HG03521 (cell line): Measurements from ENCODE around the gene TSFM.

Experiments used
- ATAC-seq: cut with Tn5 transposase; IDR thresholded peaks from one replicate; pipeline ENCODE4 v1.9.1; 2021; ENCODE audit warnings: mild to moderate bottlenecking, moderate library complexity; ENCODE audit not compliant: unreplicated experiment

Gene TSFM

DNA sequence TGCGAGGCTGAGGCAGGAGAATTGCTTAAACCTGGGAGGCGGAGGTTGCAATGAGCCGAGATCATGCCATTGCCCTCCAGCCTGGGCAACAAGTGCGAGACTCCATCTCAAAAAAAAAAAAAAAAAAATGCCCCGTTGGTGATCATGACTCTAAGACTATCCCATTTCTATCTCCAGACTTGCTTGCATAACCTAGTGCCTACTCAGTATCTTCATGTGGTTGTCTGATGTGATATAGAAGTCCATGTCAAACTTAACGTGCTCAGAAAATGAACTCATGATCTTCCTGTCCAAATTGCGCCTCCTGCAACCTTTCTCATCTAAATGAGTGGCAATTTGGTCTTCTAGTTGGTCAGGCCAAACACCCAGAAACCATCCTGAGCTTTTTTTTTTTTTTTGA, 4.7 kb upstream of the TSFM start:
- no peak for ATAC-seq

DNA sequence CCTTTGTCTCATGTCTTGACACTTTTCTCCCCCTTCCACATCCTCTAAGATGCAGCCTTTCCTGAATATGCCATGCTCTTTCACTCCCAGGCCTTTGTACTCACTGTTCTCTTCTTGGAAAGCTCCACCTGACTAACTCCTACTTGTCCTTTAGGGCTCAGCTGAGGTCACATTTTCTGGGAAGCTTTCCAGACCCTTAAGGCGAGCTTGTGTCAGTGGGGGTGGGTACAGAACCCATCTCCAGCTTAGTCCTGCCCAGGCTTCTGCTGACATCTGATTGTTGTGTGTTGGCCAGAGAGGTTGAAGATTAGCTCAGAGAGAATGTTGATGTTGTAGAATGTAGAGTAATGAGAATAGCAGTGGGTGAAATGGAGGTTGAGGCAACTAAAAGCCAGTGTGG, 2.9 kb upstream of the TSFM start:
- no peak for ATAC-seq

DNA sequence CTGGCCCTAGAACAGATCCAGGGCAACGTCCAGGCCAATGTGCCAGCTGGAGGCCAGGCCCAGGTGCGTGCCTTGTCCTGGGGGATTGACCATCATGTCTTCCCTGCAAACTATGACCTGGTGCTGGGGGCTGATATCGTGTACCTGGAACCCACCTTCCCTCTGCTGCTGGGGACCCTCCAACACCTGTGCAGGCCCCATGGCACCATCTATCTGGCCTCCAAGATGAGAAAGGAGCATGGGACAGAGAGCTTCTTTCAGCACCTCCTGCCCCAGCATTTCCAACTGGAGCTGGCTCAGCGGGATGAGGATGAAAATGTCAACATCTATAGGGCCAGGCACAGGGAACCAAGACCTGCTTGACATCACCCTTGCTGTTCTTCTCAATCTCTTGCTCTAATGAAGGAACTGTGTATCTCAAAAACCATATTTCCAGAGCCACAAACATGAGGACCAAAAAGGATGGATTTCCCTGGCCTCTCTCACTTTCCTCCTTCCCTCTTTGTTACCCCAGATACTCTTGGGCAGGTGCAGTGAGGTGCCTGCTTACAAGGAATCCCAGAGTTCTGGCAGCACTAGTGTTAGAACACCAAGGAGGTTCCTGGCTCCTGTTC, 2.2 kb upstream of the TSFM start:
- no peak for ATAC-seq

DNA sequence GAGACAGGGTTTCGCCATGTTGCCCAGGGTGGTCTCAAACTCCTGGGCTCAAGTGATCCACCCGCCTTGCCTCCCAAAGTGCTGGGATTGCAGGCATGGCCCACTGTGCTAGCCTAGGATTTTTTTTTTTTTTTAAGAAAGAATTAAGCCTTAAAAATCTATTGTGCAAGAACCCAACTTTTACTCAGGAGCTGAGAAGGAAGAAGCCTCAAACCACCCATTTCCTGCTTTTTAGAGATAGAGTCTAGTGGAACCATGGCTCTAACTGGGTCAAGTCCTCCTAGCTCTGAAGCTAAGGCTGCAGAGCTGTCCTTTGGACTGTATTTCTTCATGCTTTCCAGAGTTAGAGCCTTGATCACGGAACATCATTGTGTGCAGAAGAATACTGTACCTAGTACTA, 1.3 kb upstream of the TSFM start:
- ATAC-seq = no peak

DNA sequence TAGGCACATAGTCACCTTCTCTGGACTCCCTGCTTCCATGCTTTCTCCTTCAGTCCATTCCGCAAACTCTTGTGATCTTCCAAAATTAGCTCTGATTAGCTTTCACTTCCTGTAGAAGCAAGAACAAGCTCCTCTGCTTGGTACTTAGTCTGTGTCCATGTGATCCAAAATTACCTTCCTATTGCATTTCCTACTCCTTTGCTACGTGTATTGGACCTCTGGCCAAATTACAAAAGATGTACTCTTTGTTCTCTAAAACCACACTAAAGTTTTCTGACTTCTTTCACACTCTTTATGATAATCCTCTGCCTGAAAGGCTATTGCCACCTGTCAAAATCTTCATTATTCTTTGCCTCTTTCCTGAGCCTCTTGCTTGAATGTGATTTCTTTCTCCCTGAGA, 786 bp upstream of the TSFM start:
- no peak for ATAC-seq

DNA sequence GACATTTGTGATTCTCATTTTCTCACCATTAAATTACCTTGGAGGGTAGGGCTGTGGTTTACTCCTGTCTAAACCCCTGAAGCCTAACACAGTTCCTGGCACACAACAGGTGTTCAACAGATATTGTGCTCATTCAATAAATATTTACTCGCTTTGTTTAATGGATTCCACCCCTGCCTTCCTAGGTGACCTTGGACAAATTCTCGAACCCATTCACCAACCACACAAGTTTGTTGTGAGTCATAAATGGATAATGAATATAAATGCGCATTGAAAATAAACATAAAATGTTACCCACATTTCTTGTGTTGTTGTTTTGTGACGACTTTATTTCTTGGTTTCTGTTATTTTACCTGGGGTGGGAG, 362 bp upstream of the TSFM start:
- no peak for ATAC-seq

DNA sequence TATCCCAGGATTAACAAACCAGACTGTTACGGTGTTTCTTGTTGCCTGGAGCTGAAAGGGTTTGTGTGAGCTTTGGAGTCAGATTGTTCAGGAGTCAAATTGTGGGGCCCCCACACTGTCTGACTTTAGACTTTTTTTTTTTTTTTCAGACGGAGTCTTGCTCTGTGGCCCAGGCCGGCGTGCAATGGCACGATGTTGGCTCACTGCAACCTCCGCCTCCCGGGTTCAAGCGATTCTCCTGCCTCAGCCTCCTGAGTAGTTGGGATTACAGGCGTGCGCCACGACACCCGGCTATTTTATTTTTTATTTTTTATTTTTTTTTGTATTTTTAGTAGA, 847 bp downstream of the TSFM start:
- ATAC-seq = no peak

DNA sequence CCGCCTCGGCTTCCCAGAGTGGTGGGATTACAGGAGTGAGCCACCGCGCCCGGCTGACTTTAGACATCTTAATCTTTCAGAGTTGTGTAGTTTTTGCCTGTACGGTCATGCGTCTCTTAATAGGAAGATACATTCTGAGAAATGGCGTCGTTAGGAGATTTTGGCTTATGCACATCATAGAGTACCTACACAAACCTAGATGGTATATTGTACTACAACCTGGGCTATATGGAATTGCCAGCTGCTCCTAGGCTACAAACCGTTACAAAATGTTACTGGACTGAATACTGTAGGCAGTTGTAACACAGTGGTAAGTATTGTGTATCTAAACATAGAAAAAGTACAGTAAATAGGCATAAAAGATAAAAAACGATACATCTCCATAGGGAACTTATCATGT, 1.3 kb downstream of the TSFM start:
- no peak for ATAC-seq

DNA sequence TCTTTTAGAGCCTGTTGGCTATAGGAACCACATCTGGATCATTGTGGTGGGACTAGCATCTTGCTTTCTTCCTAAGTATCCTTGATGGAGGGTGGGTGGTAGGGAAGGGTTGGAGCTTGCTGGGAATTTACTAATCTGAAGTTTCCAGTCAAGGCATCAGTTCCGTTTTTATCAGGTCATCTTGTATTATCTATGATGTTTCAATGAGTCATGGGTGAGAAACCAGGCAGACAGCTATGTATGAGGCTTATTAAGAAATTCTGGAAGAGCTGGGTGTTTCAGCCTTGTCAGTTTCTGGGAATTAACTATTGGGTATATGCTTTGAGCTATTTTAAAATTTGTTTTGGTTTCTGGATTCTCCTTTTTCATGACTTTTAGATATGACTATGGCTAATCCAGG, 11.3 kb downstream of the TSFM start:
- no peak for ATAC-seq

DNA sequence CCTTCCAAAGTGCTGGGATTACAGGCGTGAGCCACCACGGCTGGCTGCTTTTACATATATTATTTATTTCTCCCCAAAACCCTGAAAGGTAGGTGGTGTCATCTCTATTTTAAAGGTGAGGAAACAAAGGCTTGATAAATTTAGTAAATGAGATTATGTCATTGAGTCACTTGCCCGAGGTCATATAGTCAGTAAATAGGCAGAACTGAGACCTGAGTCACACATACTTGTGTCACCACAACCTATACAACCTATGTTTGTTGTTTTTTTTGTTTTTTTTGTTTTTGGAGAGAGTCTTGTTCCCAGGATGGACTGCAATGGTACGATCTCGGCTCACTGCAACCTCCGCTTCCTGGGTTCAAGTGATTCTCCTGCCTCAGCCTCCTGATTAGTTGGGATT, 12.8 kb downstream of the TSFM start:
- no peak for ATAC-seq

DNA sequence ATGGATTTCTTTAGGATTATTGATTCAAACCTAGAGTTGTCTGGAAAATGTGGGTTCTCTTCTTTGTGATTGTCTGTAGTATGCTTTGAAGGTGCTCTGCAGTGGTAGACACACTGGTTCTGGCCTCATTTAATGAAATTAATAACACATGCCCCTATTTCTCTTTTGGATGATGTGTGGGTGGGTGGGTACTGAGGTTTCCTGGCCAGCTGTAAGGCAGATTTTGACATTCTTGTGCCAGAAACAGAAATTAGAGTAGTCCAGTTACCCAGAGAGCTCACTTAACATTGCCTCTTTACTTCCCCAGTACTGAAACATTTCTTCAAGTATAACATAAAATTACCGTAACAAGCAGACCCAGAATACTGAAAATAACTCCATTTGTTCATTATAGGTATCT, 14.4 kb downstream of the TSFM start:
- ATAC-seq = no peak

DNA sequence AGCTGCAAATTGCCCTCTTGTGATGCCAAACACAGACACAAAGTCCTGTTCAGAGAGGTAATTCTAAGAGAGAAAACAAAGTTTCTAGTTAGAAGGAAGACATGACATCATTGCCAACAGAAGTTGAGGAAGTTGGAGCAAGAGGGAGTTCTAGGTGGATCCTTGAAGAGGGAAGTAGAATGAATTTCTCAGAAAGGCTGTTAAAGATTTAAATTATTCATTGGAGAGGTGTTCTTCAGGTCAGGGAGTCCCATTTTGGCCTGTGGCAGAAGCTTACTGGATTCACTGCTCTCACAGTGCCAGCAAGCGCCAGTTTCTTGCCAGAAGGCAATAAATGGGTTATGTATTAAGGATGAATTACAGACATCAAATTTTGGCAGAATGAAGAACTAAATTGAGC, 15.3 kb downstream of the TSFM start:
- ATAC-seq = no peak

DNA sequence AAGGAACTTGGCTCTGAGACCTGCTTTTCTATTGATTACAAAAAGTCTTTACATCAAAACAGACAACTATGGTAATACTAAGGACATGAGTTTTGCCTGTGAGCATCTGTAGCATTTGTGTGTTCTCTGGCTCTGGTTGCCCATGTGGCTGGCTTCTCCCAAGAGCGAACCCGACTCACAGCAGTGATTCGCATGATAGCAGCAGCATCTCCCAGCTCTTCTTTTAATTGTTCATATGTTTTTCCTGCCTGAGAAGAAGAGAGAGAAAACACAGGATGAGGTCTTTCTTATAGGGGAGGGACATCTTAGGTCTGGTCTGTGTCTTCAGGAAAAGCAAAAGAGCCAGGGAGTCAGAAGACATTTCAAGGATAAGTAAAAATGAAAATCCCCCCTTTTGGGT, 18.4 kb downstream of the TSFM start:
- ATAC-seq = no peak

DNA sequence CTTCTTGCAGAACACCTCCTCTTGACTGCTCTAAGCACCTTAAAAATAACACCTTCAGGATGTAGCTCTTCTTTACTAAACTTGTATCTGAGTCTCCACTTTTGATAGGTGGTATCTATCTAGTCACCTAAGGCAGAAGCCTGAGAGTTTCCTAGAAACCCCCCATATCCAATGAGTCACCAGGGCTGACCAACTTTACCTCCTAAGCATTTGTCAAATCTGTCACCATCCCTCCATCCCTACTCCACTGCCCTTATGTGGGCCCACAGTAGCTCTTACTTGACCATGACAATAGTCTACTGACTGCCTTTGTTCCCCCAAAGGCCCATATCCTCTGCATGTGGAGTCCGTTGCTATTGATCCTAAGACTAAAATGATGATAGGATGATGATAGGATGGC, 20.0 kb downstream of the TSFM start:
- ATAC-seq = no peak

DNA sequence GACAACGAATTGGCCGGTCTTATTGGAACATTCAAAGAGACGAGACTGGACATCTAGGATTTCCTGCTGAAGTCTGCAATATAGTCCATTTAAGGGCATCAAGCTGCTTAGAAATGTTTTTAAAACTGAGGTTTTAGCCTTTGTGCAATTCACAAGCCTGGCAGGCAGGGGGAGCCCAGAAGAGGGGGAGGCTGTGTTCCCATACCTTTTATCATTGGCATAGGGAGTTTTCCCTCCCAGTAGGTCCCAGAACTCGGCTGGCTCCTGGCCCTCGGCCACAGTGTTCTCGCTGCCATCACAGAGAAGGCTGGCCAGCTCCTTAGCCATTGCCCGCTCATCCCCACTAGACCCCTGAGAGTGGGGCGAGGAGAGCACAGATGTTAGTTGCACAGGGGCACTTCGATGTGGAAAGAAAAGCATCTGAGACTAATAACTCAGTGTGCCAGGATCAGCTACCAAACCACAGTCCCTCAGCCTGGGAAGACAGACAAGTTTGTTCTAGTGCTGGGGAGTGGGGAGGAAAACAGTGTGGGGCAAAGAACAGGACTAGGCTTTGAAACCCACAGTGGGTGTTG, 20.8 kb downstream of the TSFM start:
- ATAC-seq = no peak

DNA sequence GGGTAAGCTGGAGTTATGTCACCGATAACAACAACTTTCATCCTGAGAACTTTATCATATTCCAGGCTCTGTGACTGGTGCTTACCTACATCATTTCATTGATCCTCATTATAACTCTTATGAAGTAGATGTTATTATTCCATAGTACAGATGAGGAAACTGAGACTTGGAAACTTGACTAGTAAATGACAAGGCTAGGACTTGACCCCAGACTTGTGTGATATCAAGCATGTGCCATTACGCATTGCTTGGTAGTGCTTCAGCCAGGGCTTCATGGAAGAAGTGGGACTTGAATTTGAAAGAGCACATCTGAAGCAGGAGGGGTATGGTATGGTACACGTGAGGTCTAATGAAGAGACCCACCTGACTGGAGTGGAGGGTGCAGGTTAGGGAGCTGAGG, 24.1 kb downstream of the TSFM start:
- no peak for ATAC-seq

DNA sequence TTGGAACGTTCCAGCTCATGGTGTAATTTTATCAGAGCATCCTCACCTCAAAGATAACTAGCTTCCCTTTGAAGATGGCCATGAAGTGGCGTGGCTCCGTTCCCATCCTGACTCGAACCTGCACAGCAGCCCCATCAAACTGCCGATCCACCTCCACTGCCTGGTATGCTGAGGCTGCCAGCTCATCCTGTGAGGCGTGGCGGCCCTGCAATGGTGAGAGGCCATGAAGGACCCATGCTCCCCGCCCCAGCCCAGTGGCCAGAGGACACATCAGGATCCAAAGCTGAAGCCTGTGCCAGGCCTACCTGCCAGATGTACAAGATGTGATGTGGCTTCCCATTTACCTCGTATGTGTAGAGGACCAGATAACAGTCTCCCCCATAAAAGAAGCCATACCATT, 24.7 kb downstream of the TSFM start:
- ATAC-seq = no peak

DNA sequence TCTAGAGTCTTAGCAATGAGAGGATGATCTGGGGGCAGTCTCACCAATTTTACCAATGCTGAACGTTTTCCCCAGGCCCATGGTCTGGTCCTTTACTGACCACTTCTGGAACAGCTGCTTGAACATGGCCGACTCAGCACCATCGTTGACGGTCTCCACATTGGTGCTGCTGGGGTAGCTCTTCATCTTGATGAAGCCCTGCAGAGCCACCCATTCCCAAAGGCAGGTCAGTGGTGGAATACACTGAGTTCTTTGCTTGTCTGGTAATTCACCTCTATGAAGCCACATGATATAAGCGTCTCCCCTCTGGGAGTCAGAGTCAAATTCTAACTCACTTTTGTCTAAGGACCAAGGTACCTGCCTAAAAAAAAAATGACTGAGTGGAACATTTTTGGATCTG, 25.8 kb downstream of the TSFM start:
- ATAC-seq = no peak

DNA sequence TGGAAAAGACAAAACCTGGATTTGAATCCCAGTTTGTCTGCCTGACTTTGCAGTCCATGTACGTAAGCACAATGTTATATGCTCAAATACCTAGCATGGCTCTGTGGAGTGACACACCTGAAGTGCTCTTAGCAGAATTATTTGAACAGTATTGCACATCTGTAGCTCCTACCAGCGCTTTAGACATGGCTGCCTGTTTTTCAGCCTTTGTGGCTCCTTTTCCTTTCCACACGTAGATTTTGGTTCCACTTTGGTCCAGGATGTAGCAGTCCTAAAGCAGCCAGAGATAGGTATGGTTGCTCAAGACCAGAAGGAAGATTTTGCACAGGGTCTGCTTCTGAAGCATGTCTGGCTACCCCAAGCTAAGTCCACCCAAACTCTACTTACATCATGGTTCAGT, 26.8 kb downstream of the TSFM start:
- ATAC-seq = no peak

DNA sequence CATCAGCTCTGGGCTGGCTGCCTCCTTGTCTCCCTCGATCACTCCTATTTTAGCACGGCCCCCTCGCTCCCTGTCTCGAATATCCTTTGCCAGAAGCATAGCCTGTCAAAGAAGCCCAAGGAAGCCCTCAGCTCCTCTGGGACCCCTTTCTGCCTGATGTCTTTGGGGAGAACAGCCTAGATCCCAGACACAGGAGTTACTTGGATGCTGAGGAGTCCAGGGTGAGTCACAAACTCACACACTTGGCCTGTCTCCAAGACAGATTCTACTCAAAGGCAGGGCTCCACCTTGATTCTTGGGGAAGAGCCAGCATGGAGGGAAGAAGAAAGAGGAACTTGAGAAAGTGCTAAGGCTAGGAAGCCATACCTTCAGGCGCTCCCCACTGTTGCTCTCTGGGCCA, 27.9 kb downstream of the TSFM start:
- ATAC-seq = no peak

DNA sequence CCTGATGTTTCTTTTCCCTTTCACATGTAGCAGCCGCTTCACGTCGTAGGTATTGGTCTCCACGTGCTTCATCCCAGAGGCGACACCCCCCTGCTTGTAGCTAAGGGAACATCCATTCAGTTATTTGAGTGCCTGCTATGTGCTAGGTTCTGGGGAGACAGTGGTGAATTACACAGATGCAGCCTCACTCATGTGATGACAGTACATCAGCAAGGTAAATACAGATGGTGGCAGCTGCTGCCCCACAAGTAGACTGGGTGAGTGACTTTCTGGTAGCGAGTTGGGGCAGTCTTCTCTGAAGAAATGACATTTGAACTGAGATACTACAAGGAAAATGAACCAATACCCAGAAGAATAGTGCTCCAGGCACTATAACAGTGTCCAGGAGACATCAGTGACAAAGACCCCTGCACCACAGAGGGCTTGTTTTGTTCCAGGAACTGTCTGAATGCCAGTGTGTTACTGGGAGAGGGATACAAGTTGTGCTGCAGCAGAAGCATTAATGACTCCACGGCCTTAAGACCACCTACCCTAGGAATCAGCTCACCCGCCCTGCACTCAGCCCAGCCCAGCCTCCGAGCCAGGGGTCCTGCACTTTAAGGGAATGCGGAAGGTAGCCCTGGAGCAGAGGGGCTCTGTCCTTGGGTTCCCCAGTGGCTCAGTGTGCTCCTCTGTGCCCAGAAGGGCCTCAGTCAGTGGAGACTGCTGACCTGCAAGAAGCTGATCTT, 28.6 kb downstream of the TSFM start:
- no peak for ATAC-seq

DNA sequence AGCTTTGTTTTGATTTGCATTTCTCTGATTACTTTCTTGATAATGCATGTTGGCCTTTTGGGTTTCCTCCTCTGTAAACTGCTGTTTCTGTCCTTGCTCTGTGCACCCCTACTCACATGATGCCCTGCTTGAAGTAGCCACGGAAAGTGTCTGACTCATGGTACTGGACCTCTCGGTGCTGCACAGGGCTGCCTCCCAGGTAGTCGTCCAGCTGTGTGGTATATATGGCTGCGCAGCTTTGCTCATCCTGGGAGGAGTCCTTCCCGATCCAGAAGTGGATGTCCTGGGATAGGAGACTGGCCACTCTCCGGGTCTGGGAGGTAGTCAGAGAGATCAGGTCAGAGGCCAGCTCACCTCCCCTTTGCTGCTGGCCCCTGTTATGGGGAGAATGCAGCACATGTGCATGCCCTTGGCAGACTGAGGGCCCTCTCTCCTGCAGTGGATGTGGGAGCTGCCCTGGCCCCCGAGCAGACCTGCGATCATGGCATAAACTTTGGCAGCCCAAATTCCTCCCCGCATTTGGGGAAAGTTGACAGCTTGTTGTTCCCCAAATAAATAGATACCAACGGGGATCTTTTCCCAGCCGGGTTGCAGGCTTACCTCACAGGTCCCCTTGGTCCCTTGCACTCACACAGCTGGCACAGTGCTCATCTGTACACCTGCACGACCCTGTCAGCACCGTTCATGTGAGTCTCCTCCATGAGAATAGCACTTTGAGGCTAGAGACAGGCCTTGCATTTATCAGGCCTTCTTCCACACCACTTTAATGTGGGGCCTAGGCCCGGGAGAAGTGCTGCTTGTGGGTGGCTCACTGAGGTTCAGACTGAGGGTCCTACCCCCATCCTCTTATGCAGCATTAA, 30.8 kb downstream of the TSFM start:
- no peak for ATAC-seq
